SK-N-SH treated with all-trans-retinoic acid at 6 μM for 48 hours (cell line): ENCODE measurements around the gene DLL1.

ENCODE experiments used
- ARNTL ChIP-seq: fragments of 450-650 bp; formaldehyde crosslinking; IDR thresholded peaks from 2 replicates; pipeline ENCODE4 v1.5.0; 2020; ENCODE audit warnings: low read depth, mild to moderate bottlenecking, moderate library complexity, borderline replicate concordance
- BACH2 ChIP-seq: fragments of 250-450 bp; sonication (Bioruptor Pico); IDR thresholded peaks from 2 replicates; pipeline ENCODE4 v1.9.0; 2021; ENCODE audit warnings: mild to moderate bottlenecking, borderline replicate concordance
- CREB5 ChIP-seq: fragments of 250-450 bp; sonication (Bioruptor Pico); IDR thresholded peaks from 2 replicates; pipeline ENCODE4 v1.5.1; 2020; ENCODE audit warnings: low read depth, mild to moderate bottlenecking, moderate library complexity
- ESRRG ChIP-seq: fragments of 250-450 bp; sonication (Bioruptor Pico); IDR thresholded peaks from 2 replicates; pipeline ENCODE4 v1.6.1; 2021; ENCODE audit warnings: mild to moderate bottlenecking
- PATZ1 ChIP-seq: fragments of 250-450 bp; sonication (Bioruptor Pico); IDR thresholded peaks from 2 replicates; pipeline ENCODE4 v1.8.0; 2020; ENCODE audit warnings: mild to moderate bottlenecking, moderate library complexity, borderline replicate concordance
- TOX ChIP-seq: fragments of 250-450 bp; sonication (Bioruptor Pico); IDR thresholded peaks from 2 replicates; pipeline ENCODE4 v1.8.0; 2021; ENCODE audit warnings: mild to moderate bottlenecking, moderate library complexity, borderline replicate concordance
- ZFP3 ChIP-seq: fragments of 250-450 bp; sonication (Bioruptor Pico); IDR thresholded peaks from 2 replicates; pipeline ENCODE4 v1.5.0; 2020; ENCODE audit warnings: mild to moderate bottlenecking, moderate library complexity

- TF ChIP-seq PATZ1 (CRISPR knock-in tag): no peak
- no peak for TF ChIP-seq CREB5 (CRISPR knock-in tag)
- no peak for TF ChIP-seq TOX
- no peak for TF ChIP-seq BACH2 (CRISPR knock-in tag)
- TF ChIP-seq ESRRG (CRISPR knock-in tag): no peak
- no peak for TF ChIP-seq ARNTL (CRISPR knock-in tag)
- no peak for TF ChIP-seq ZFP3 (CRISPR knock-in tag)
Measured at GRCh38 chr6:170250981-170251775, 39.7 kb downstream of the DLL1 start.
